Panc1 (cell line): Measurements from ENCODE around the gene AIFM1. TPM values are rescaled to one million over a fixed set of nuclear protein-coding genes. Genes with fewer than 3 reads are reported as not detected.

Experiments used
- ATAC-seq: fragments of 200-7000 bp; cut with Tn5 transposase; 2 replicates; pipeline ENCODE4 v1.9.1; 2020; ENCODE audit warnings: mild to moderate bottlenecking, moderate library complexity
- BruUV-seq: library from RNA; stranded (reverse); fragments of 400-500 nt; replicated peaks from 2 replicates; lab custom pipeline; 2021; lab: Mats Ljungman, UMichigan
- CTCF ChIA-PET: fragments of 300-600 bp; sonication (Branson Sonifier 250); formaldehyde crosslinking; loops from one replicate; lab custom pipeline; 2022; ENCODE audit warnings: antibody characterized with exemption; lab: Charles Lee
- POLR2A ChIA-PET: fragments of 300-600 bp; sonication (Branson Sonifier 250); formaldehyde crosslinking; loops from one replicate; lab custom pipeline; 2022; ENCODE audit warnings: antibody characterized with exemption; lab: Charles Lee
- DNase-seq: peaks from one replicate; pipeline ENCODE4 v3.0.0-alpha.2; 2010; ENCODE audit warnings: low read depth, low spot score
- H3K27ac ChIP-seq: 2 replicates; pipeline ENCODE4 v1.5.1; 2011; ENCODE audit warnings: mild to moderate bottlenecking, low read length, inconsistent platforms
- H3K27me3 ChIP-seq: fragments of 200-500 bp; sonication (Bioruptor generic); 2 replicates; pipeline ENCODE4 v1.6.0; 2014; ENCODE audit warnings: low read length, inconsistent platforms; ENCODE audit not compliant: control insufficient read depth, insufficient read depth
- H3K36me3 ChIP-seq: fragments of 200-500 bp; sonication (Bioruptor generic); 2 replicates; pipeline ENCODE4 v1.5.1; 2014; ENCODE audit warnings: inconsistent platforms, mild to moderate bottlenecking, low read length, moderate library complexity; ENCODE audit not compliant: control insufficient read depth, insufficient read depth
- H3K4me1 ChIP-seq: 2 replicates; pipeline ENCODE4 v1.5.1; 2011; ENCODE audit warnings: inconsistent platforms, mild to moderate bottlenecking, low read length, moderate library complexity; ENCODE audit not compliant: control insufficient read depth, insufficient read depth
- H3K4me3 ChIP-seq, 2 experiments: 2 replicates each; pipeline ENCODE4 v1.5.1; 2011 to 2012; ENCODE audit warnings: low read depth in 2 of 2, low read length in 2 of 2, mild to moderate bottlenecking in 2 of 2, inconsistent platforms in 1 of 2, moderate library complexity in 1 of 2
- H3K9me3 ChIP-seq: fragments of 200-500 bp; sonication (Bioruptor generic); 2 replicates; pipeline ENCODE4 v1.5.1; 2014; ENCODE audit warnings: low read depth, mild to moderate bottlenecking, inconsistent platforms, low read length, moderate library complexity; ENCODE audit not compliant: control insufficient read depth, insufficient read depth
- CTCF ChIP-seq: fragments of 450-650 bp; IDR thresholded peaks from 2 replicates; pipeline ENCODE4 v1.5.1; 2017; ENCODE audit warnings: mild to moderate bottlenecking
- POLR2AphosphoS5 ChIP-seq: IDR thresholded peaks from 2 replicates; pipeline ENCODE4 v1.6.1; 2012; ENCODE audit warnings: mild to moderate bottlenecking, low read depth, low read length, moderate library complexity
- REST ChIP-seq, 2 experiments: IDR thresholded peaks; 2 replicates each; pipeline ENCODE4 v1.6.1; 2011 to 2012; ENCODE audit warnings: low read depth in 2 of 2, control low read depth in 1 of 2, low read length in 1 of 2, mild to moderate bottlenecking in 1 of 2, moderate library complexity in 1 of 2; ENCODE audit not compliant: insufficient read depth in 1 of 2
- SIN3A ChIP-seq: IDR thresholded peaks from 2 replicates; pipeline ENCODE4 v1.6.1; 2012; ENCODE audit warnings: low read depth, mild to moderate bottlenecking, low read length, moderate library complexity, borderline replicate concordance; ENCODE audit not compliant: insufficient read depth
- TCF7L2 ChIP-seq: IDR thresholded peaks from 2 replicates; pipeline ENCODE4 v1.6.1; 2011; ENCODE audit warnings: mild to moderate bottlenecking, low read depth, low read length, inconsistent platforms
- in situ Hi-C: cut with HindIII; loops from 2 replicates; pipeline ENCODE4 v1.10.0; 2016; ENCODE audit warnings: low sequenced_read_pairs, low pct_unique_long_range_greater_than_20kb
- intact Hi-C: fragments of 100-400 bp; cut with micrococcal nuclease; formaldehyde crosslinking; loops from one replicate; pipeline ENCODE4 v1.10.0; 2022; ENCODE audit not compliant: unreplicated experiment
- total RNA-seq: library from RNA; stranded (reverse); gene quantifications from one replicate; pipeline ENCODE4 v1.2.1, GENCODE V29; 2021; ENCODE audit not compliant: unreplicated experiment

AIFM1 gene
- total RNA-seq, 1 experiment from 2014 or later: 96.6 TPM

GRCh38 chrX:130190801-130191200, 25.2 kb upstream of the AIFM1 start:
- Histone ChIP-seq H3K4me3 (no peak overlapping the region), H3K36me3 (no peaks in the 10 kb centered on the region), H3K4me1 (peaks cover 6% of the 10 kb centered on the region; the same call in 1 of the 2 replicates), H3K9me3 (no peaks in the 10 kb centered on the region), H3K27ac (no peak overlapping the region), H3K27me3 (no peaks in the 10 kb centered on the region)
- in situ Hi-C loops: no loop called here
- ATAC-seq (no peak), DNase-seq (no peak)
- ChIA-PET CTCF (interaction anchor here (0.7 to 1.1 kb wide), 2 partner anchors 78 to 111 kb away, joined by 3 to 4 read pairs; partner anchors contain the start of gene ZNF280C), POLR2A (no interaction called here)
- no TSS peak for BruUV-seq
- intact Hi-C loops: loop anchor here (10.0 kb wide), 1 partner anchor 586 kb away; no protein-coding TSS in a partner anchor
- TF ChIP-seq REST (IDR thresholded peaks at IDR 0.05; ENCODE audit: insufficient read depth in 1 of 2, low read depth in 2 of 2, low read length in 1 of 2) (no peak), CTCF (no peak), TCF7L2 (no peak), POLR2AphosphoS5 (no peak), SIN3A (no peak)

- BruUV-seq: no TSS peak
- in situ Hi-C loops (no loop called here), intact Hi-C loops (no loop called here)
- H3K4me1 ChIP-seq: no peaks in the 10 kb centered on the region
- DNase-seq (no peak), ATAC-seq (0 out of 2 replicates have a peak, but pooled peaks have one; percentile 14)
- ChIA-PET CTCF (no interaction called here), POLR2A (interaction anchor here (0.6 kb wide), 1 partner anchor 226 kb away, joined by 3 read pairs; no protein-coding TSS in a partner anchor)
- H3K9me3 ChIP-seq: no peaks in the 10 kb centered on the region
- no peaks in the 10 kb centered on the region for H3K27me3 ChIP-seq
- no peak overlapping the region for H3K27ac ChIP-seq
- TF ChIP-seq REST (IDR thresholded peaks at IDR 0.05; ENCODE audit: insufficient read depth in 1 of 2, low read depth in 2 of 2, low read length in 1 of 2): no peak
- TF ChIP-seq CTCF: no peak
- no peak for TF ChIP-seq TCF7L2
- no peak for TF ChIP-seq POLR2AphosphoS5
- no peak for TF ChIP-seq SIN3A
- H3K36me3 ChIP-seq: no peaks in the 10 kb centered on the region
- no peak overlapping the region for H3K4me3 ChIP-seq
Measured at GRCh38 chrX:130186651-130187050, 21.0 kb upstream of the AIFM1 start.
